Activated CD4-positive, alpha-beta T cell treated with anti-CD3 and anti-CD28 coated beads, Interleukin-2, amount 50 U/mL, for 24 hours (primary cell): ENCODE data around the gene NCAPG2.
"Not testable (repeated sequence)": the region's sequence is repeated elsewhere in the genome, so short reads cannot be mapped to it uniquely, and the experiment has no call there.

Source experiments
- DNase-seq, 2 donors: peaks; one replicate each; pipeline ENCODE4 v3.0.0-alpha.2; 2020; ENCODE audit warnings: low read depth in 1 of 2, low spot score in 1 of 2

Gene NCAPG2

GRCh38 chr7:158680754-158681153 lies 23.9 kb downstream of the NCAPG2 start:
- DNase-seq: no peak

- DNase-seq: no peak
Measured at GRCh38 chr7:158676906-158677305, 27.7 kb downstream of the NCAPG2 start.

- no peak for DNase-seq
Measured at GRCh38 chr7:158676171-158676840, 28.3 kb downstream of the NCAPG2 start.

GRCh38 chr7:158672975-158673374 lies 31.6 kb downstream of the NCAPG2 start:
- no peak for DNase-seq

- DNase-seq: not testable (repeated sequence)
Measured at GRCh38 chr7:158668086-158668485, 36.5 kb downstream of the NCAPG2 start.

GRCh38 chr7:158666966-158667678 lies 37.5 kb downstream of the NCAPG2 start:
- not testable (repeated sequence) for DNase-seq

GRCh38 chr7:158666401-158666800 lies 38.2 kb downstream of the NCAPG2 start:
- DNase-seq: no peak

GRCh38 chr7:158664406-158664805 lies 40.2 kb downstream of the NCAPG2 start:
- no peak for DNase-seq

GRCh38 chr7:158663428-158663741 lies 41.2 kb downstream of the NCAPG2 start:
- DNase-seq: no peak

- no peak for DNase-seq
Measured at GRCh38 chr7:158662610-158663427, 41.8 kb downstream of the NCAPG2 start.

GRCh38 chr7:158658475-158658874 lies 46.1 kb downstream of the NCAPG2 start:
- no peak for DNase-seq

GRCh38 chr7:158657189-158657746 lies 47.3 kb downstream of the NCAPG2 start:
- DNase-seq: no peak

GRCh38 chr7:158655931-158656441 lies 48.6 kb downstream of the NCAPG2 start:
- DNase-seq: peak in 1 of 2 donors; percentile 44

GRCh38 chr7:158655507-158655906 lies 49.1 kb downstream of the NCAPG2 start:
- no peak for DNase-seq

- no peak for DNase-seq
Measured at GRCh38 chr7:158651968-158652565, 52.5 kb downstream of the NCAPG2 start.

GRCh38 chr7:158650821-158651225 lies 53.8 kb downstream of the NCAPG2 start:
- DNase-seq: no peak

GRCh38 chr7:158649279-158649678 lies 55.3 kb downstream of the NCAPG2 start:
- no peak for DNase-seq

- DNase-seq: no peak
Measured at GRCh38 chr7:158648787-158649186, 55.8 kb downstream of the NCAPG2 start.

- no peak for DNase-seq
Measured at GRCh38 chr7:158648168-158648567, 56.4 kb downstream of the NCAPG2 start.

- no peak for DNase-seq
Measured at GRCh38 chr7:158647475-158647792, 57.2 kb downstream of the NCAPG2 start.

- DNase-seq: no peak
Measured at GRCh38 chr7:158646766-158647474, 57.7 kb downstream of the NCAPG2 start.
